Transverse colon (tissue), 4 donors: ENCODE results near the gene HDGFL2. TPM values are rescaled to one million over a fixed set of nuclear protein-coding genes. Genes with fewer than 3 reads are reported as not detected.

ENCODE experiments used
- DNase-seq: peaks from one replicate; pipeline ENCODE4 v3.0.0-alpha.2; 2019
- H3K27ac ChIP-seq, 4 donors: fragments of 200-600 bp; sonication (generic); 2 replicates each; pipeline ENCODE4 v1.5.1; 2016 to 2018; ENCODE audit warnings: inconsistent platforms in 4 of 4
- H3K27me3 ChIP-seq: fragments of 200-600 bp; sonication (generic); 2 replicates; pipeline ENCODE4 v1.5.1; 2017; ENCODE audit warnings: inconsistent platforms
- H3K36me3 ChIP-seq, 4 donors: fragments of 200-600 bp; sonication (generic); 2 replicates each; pipeline ENCODE4 v1.5.1; 2017 to 2019; ENCODE audit warnings: inconsistent platforms in 4 of 4
- H3K4me1 ChIP-seq, 4 donors: fragments of 200-600 bp; sonication (generic); 2 replicates each; pipeline ENCODE4 v1.5.1; 2017 to 2020; ENCODE audit warnings: inconsistent platforms in 4 of 4
- H3K4me3 ChIP-seq, 4 donors: fragments of 200-600 bp; sonication (generic); 1 replicate in 1 of 4; 2 replicates in 3 of 4; pipeline versions ENCODE4 v1.5.1 to v1.6.1; 2017 to 2019; ENCODE audit warnings: inconsistent platforms in 4 of 4
- H3K9me3 ChIP-seq, 2 donors: fragments of 200-600 bp; sonication (generic); 2 replicates each; pipeline ENCODE4 v1.5.1; 2017 to 2019; ENCODE audit warnings: inconsistent platforms in 2 of 2
- EP300 ChIP-seq: sonication (generic); formaldehyde crosslinking; IDR thresholded peaks from one replicate; pipeline ENCODE4 v1.6.1; 2017; ENCODE audit warnings: antibody characterized with exemption, low read depth
- POLR2A ChIP-seq: fragments of 450-650 bp; IDR thresholded peaks from one replicate; pipeline ENCODE4 v1.6.1; 2016; ENCODE audit warnings: antibody characterized with exemption, mild to moderate bottlenecking, moderate library complexity
- POLR2AphosphoS5 ChIP-seq, 3 donors: sonication (generic); formaldehyde crosslinking; IDR thresholded peaks; one replicate each; pipeline ENCODE4 v1.6.1; 2016; ENCODE audit warnings: antibody characterized with exemption in 3 of 3
- WGBS, 2 donors: methylation state at CpG; one replicate each; pipeline ENCODE4 v1.1.5; 2018; ENCODE audit warnings: low coverage in 1 of 2; 5-methylcytosine and 5-hydroxymethylcytosine counted together
- in situ Hi-C, 4 donors: fragments of 200-750 bp; cut with MboI; loops; one replicate each; pipeline versions ENCODE4 v1.15.0 to v1.15.1; 2017; ENCODE audit warnings: low sequenced_read_pairs in 3 of 4, low pct_ligation_motif_present in 1 of 4, low pct_unique_long_range_greater_than_20kb in 1 of 4
- intact Hi-C: fragments of 100-400 bp; cut with DNase I; formaldehyde crosslinking; loops from one replicate; pipeline ENCODE4 v1.15.1; 2023; ENCODE audit warnings: low total_unique reads
- total RNA-seq, 4 donors: library from RNA; depleted of rRNA; stranded (reverse); fragments of >200 nt; gene quantifications; one replicate each; pipeline ENCODE4 v1.1.0, GENCODE V29; 2016
- TF ChIP-seq, protein P1 (sequence below), 5 experiments: fragments of 200-600 bp in 3 of 5; fragments of 450-650 bp in 2 of 5; sonication (generic) in 3 of 5; IDR thresholded peaks; 1 replicate in 2 of 5; 2 replicates in 3 of 5; pipeline ENCODE4 v1.5.1; 2016 to 2017; ENCODE audit warnings: antibody characterized with exemption in 5 of 5, inconsistent platforms in 3 of 5, mild to moderate bottlenecking in 2 of 5, moderate library complexity in 1 of 5

The HDGFL2 gene
- total RNA-seq, 4 donors from 2014 or later, result 30.0 to 98.4 (median 38.9) TPM

DNA sequence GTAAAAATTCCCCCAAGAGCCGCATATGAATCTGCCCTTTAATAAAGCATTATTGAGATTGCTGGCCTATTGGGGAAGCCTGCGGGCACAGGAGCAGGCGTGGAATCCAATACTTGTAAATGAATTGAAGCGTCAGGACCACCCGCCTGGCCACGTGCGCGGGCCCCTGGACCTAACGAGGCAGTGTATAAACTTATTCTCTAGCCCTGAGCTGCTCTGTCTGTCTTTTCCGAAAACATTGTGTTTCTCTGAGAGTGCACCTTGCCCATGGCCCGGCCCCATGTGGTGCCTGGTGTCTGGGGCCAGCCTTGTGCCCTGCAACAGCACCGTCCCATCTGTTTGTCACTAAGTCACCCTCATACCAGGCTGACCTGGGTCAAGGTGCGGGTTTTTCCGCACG is 28.9 kb upstream of the HDGFL2 start:
- in situ Hi-C loops (no loop called here), intact Hi-C loops (no loop called here)
- Histone ChIP-seq H3K9me3 (no peaks in the 10 kb centered on the region), H3K27me3 (no peaks in the 10 kb centered on the region), H3K4me1 (no peaks in the 10 kb centered on the region), H3K36me3 (peaks cover 0 to 31% (median 15%) of the 10 kb centered on the region in 4 donors), H3K27ac (no peak overlapping the region), H3K4me3 (no peak overlapping the region)
- 81% methylated on average over 15 of the region's 15 CpGs; no CpG with 5 or more reads in 1 of the 2 donors for WGBS, 2 donors
- TF ChIP-seq EP300, result no peak
- TF ChIP-seq, protein P1, sequence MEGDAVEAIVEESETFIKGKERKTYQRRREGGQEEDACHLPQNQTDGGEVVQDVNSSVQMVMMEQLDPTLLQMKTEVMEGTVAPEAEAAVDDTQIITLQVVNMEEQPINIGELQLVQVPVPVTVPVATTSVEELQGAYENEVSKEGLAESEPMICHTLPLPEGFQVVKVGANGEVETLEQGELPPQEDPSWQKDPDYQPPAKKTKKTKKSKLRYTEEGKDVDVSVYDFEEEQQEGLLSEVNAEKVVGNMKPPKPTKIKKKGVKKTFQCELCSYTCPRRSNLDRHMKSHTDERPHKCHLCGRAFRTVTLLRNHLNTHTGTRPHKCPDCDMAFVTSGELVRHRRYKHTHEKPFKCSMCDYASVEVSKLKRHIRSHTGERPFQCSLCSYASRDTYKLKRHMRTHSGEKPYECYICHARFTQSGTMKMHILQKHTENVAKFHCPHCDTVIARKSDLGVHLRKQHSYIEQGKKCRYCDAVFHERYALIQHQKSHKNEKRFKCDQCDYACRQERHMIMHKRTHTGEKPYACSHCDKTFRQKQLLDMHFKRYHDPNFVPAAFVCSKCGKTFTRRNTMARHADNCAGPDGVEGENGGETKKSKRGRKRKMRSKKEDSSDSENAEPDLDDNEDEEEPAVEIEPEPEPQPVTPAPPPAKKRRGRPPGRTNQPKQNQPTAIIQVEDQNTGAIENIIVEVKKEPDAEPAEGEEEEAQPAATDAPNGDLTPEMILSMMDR (IDR thresholded peaks at IDR 0.05), result no peak
- no peak for TF ChIP-seq POLR2AphosphoS5 (IDR thresholded peaks at IDR 0.05)
- no peak for TF ChIP-seq POLR2A
- no peak for DNase-seq

DNA sequence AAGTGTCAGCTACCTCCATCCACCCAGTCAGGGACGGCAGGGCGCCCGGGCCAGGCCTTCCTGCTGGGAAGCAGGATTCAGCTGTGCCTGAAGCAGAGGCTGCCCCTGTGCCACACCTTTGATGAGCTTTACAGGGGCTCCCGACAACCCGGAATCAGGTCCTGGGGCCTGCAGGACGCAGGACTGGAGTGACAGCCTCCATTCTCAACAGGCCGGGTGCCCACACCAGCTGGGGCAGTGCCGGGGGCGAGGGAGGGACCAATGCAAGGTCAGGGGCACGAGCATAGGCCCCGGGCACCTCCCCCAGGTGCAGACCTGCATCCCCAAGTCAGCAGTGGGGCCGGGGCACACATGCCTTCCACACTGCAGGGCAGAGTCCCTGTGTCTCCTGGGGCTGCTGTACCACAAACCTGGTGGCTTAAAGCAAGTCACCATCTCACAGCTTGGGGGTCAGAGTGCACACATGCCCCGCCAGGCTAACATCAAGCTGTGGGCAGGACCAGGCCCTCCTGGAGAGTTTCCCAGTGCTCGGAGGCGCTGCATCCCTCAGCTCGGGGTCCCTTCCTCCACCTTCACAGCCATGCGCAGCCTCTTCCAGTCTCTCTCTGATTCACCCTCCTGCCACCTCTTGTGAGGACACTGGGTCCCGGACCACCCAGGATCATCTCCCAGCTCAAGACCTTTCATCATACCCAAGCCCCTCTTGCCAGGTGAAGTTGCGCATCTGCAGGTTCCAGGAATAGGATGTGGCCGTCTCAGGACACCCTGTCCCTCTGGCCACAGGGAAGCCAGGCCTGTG is 27.9 kb upstream of the HDGFL2 start:
- in situ Hi-C loops, result no loop called here

DNA sequence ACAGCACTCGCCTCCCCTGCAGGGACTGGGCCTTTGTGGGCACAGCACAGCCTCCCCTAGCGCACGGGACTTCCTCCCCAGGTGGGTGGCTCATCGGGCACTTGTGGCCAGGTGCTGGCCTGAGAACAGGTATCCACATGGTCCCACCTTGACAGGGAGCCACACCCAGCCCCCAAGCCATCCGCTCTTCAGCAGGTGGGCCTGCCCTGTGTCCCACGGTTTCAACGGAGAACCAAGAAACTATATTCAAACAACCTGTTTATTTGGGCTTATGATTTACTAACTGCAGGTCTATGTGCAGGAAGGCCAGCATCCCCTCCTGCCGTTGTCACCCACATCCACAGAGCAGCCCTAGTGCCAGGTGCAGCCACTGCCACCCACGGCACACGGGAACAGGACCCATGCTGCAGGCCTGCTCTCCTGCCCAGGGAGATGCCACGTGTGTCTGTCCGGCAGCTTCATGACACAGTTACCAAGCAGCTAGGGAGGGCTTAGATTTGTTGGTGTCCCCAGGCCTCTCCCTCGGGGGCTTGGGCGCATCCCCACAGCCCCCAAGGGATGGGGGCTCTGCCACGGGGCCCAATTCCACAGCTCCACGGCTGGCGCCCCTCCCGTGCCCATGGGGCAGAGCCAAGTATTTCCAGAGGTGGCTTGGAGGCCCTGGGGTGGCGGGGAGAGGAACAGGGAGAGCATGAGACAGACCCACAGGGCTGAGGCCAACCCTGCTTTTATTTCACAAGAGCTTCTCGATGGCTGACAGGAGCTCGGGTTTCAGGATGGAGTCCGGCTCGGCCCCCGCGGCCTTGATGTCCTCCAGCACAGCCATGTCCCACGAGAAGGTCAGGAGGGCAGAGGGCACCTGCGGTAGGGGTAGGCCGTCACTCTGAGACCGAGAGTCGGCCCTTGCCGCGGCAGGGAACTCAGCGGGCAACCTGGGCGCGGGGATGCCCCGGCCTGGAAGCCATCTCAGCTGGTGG is 27.0 kb upstream of the HDGFL2 start:
- no peak for TF ChIP-seq POLR2AphosphoS5 (IDR thresholded peaks at IDR 0.05)
- TF ChIP-seq, protein P1 (IDR thresholded peaks at IDR 0.05), result no peak
- no peak for TF ChIP-seq EP300
- no peak for TF ChIP-seq POLR2A
- no peaks in the 10 kb centered on the region for H3K27me3 ChIP-seq

More for the DNA sequence above, 27.9 kb upstream of the HDGFL2 start:
- TF ChIP-seq EP300 (no peak), POLR2AphosphoS5 (IDR thresholded peaks at IDR 0.05) (no peak), POLR2A (no peak)
- TF ChIP-seq, protein P1 (IDR thresholded peaks at IDR 0.05), result no peak
- H3K4me1 ChIP-seq, result no peaks in the 10 kb centered on the region
- no peak overlapping the region for H3K4me3 ChIP-seq
- no peak overlapping the region for H3K27ac ChIP-seq
- intact Hi-C loops, result no loop called here
- H3K27me3 ChIP-seq, result no peaks in the 10 kb centered on the region
- H3K36me3 ChIP-seq, result peaks cover 0 to 33% (median 16%) of the 10 kb centered on the region in 4 donors
- WGBS, 2 donors, result 86% methylated on average over 15 of the region's 20 CpGs; no CpG with 5 or more reads in 1 of the 2 donors
- H3K9me3 ChIP-seq, result no peaks in the 10 kb centered on the region
- DNase-seq, result no peak

More for the DNA sequence above, 27.0 kb upstream of the HDGFL2 start:
- in situ Hi-C loops, result no loop called here
- no peak for DNase-seq
- Histone ChIP-seq H3K9me3 (no peaks in the 10 kb centered on the region), H3K27ac (no peak overlapping the region), H3K36me3 (peaks cover 0 to 40% (median 16%) of the 10 kb centered on the region in 4 donors), H3K4me3 (no peak overlapping the region), H3K4me1 (no peaks in the 10 kb centered on the region)
- 80% methylated on average over 34 of the region's 36 CpGs; no CpG with 5 or more reads in 1 of the 2 donors for WGBS, 2 donors
- intact Hi-C loops, result no loop called here
